HG03432 (cell line): ENCODE results near the gene JPH3.

Source experiments
- ATAC-seq: cut with Tn5 transposase; IDR thresholded peaks from one replicate; pipeline ENCODE4 v1.9.1; 2021; ENCODE audit warnings: mild to moderate bottlenecking, moderate library complexity; ENCODE audit not compliant: unreplicated experiment

JPH3 gene

DNA sequence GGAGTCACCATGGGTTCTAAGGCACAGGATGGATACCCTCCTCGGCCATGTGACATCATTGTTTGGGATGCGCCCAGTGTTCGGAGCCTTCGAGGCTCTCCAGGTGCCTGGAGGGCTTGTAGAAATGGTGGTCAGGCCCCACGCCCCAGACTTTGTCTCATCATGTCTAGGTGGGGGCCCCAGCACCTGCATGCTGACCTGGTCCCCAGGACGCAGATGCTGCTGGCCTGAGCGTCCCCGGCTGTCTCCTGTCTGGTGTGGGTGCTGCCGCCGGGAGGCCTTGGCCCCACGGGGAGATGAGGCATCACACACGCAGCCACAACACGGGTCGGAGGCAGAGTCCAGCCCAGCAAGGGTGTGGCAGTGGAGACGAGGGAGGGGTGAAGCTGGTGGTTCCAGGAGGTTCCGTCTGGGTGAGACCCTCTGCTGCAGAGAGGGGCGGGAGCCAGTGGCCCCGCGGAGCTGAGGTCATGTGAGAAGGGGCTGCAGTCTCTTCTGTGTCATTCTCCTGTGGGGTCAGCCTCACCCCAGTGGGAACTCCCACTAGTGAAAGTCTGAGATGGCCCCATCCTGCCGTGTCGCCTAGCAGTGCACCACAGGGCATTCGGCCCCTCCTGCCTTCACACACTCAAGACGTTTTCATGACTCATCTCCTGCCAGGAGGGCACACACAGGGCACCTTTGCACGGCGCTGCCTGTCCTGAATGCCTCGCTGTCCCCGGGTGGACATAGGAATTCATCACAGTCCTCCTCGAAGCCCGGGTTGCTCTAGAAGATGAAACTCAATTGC is 46.6 kb downstream of the JPH3 start:
- ATAC-seq, result no peak

DNA sequence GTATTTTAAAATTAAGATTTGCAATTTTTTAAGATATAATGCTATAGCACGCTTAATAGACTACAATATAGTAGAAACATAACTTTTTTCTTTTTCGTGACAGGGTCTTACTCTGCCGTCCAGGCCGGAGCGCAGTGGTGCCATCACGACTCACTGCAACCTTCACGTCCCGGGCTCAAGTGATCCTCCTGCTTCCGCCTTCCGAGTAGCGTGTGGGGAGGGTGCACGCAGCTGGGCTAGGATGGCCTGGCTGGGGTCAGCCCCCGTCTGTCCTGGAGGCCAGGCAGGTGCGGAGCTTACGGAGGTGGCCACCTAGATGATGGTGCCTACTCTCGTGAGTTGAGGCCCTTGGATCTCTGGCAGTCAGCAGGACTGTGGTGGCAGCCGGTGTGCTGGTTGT is 50.1 kb downstream of the JPH3 start:
- ATAC-seq, result no peak

DNA sequence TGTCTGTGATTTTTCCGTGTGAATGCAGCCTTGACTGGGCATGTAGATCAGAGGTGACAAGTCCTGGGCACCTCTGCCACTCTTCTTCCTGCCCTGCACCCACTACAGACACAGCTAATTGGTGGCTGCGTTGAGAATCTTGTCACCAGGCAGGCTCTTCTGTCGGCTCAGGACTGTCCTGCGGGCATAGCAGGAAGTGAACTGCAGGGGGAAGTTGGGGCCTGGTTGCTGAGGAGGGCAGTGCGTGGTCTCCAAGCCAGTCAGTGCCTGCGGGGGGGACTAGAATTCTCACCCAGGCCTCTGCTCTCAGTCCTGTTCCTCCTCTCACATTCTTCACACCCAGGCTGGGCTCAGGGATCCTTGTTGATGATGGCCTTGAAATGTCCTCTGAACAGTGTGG is 50.5 kb downstream of the JPH3 start:
- no peak for ATAC-seq

GRCh38 chr16:87653234-87653633 is 50.9 kb downstream of the JPH3 start:
- ATAC-seq, result no peak

DNA sequence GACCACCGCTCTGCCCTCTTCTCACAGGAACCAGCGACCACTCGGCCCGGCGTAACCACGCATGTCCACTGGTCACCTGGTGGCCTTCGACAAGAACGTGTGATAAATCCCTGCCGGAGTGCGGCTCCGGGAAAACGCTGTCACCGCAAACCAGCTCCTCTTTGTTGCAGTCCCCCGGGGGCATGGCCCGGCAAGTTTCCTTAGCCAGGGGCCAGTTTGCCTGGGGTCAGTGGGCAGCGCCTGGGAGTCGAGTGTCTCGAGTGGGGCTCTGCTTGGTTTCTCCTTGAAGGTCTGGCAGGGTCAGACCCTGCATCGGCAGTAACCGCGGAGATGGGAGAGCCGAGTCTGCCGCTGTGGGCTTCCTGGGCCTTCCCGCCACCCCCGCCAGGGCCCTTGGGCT is 52.5 kb downstream of the JPH3 start:
- ATAC-seq, result no peak

DNA sequence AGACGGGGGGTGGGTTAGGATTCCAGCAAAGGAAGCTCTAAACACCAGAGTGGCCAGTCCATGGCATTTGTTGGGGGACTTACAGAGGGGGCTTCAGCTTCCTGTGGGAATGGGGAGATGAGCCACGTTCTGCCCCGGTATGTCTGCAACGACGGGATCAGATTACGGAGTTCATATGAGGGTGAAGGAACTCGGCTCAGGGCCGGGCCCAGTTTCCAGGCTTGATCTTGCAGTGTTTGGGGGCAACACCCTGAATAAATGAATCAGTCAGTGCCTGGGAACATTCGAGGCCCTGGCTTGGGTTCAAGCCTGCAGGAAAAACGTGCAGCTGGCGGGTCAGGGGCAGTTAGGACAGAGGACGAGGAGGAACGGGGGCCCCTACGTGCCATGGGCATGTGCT is 54.0 kb downstream of the JPH3 start:
- no peak for ATAC-seq

- no peak for ATAC-seq
Observed at GRCh38 chr16:87657621-87658192, 55.4 kb downstream of the JPH3 start.

DNA sequence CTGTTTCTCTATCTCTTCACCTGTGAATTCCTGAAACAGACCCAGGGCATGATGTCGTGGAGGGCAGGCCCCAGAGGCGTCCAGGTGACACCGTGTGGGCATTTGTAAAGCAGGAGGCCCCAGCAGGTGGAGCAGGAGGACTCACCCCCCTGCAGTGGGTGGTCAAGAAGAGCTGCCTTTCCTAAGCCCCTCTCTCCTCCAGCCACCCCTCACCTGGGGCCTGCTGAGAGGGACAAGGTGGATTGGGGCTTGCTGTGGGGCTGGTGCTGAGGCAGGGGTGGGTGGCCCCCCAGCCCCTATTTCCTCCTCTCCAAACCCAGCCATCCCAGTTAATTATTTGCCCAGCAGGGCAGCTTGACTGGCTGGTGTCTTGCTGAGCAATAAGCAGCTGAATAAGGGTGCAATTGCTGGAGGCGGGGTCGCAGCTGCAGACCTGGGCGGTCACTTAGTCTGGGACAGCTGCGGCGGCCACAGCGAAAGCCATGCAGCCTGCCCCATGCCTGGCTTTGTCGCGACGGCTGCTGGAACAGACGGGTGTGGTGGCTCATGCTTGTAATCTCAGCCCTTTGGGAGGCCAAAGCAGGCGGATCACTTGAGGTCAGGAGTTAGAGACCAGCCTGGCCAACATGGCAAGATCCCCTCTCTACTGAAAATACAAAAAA is 56.4 kb downstream of the JPH3 start:
- ATAC-seq, result no peak

- no peak for ATAC-seq
Observed at GRCh38 chr16:87661561-87661960, 59.3 kb downstream of the JPH3 start.

GRCh38 chr16:87662254-87663204 is 60.2 kb downstream of the JPH3 start:
- no peak for ATAC-seq

DNA sequence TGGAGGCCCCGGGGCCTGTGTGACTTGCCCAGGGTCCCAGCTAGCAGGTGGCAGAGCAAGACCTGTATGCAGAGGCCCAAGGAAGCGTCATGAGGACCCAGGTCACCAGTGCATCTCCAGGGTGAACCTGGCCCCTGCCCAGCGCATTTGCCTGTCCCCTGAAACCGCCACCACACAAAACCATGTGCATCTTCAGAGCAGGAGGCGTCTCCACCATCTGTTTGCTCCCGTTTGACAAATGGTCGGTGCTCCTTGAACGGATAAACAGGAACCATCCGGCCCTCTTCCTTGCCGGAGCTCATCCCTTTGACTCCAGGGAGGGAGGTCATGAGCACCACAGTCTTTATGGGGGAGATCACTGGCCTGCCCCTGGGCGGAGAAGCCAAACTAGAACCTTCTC is 62.5 kb downstream of the JPH3 start:
- ATAC-seq, result no peak

DNA sequence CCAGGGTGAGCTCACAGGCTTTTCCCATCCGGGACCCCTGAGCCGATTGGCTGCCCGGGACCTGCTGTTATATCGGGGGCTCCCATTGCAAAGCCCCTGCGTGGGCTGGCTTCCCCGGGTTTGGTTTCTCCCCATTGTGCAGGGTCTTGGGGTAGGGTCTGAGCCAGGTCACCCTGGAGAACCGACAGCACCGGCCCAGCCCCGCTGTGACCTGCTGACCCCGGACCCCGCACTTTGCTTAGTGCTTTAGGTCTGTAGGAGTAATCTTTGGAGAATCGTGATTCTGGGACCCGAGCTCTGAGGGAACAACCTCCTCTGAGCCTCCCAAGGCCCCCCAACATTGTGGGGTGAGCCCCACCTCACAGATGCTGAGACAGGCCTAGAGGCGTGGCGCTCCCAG is 62.9 kb downstream of the JPH3 start:
- no peak for ATAC-seq

- no peak for ATAC-seq
Observed at GRCh38 chr16:87666919-87667318, 64.6 kb downstream of the JPH3 start.

DNA sequence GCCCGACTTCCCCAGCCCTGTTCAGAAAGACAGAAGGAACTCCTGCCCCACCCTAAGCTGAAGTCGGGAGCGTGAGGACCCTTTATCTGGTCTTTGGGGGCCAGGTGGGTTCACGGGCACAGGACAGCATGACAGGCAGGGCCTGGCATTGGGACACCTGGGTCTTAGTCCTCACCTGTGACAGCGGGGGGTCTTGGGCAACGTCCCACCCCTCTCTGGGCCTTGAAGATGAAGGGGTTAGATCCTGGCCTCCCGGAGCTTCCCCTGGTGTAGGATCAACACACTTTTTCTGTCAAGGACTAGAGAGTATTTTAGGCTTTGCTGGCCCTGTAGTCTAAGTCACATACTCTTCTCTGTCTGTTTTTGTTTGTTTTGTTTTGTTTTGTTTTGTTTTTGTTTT is 65.1 kb downstream of the JPH3 start:
- no peak for ATAC-seq

GRCh38 chr16:87667946-87668345 is 65.6 kb downstream of the JPH3 start:
- no peak for ATAC-seq

GRCh38 chr16:87669672-87670071 is 67.4 kb downstream of the JPH3 start:
- ATAC-seq, result no peak

- no peak for ATAC-seq
Observed at GRCh38 chr16:87671221-87671620, 68.9 kb downstream of the JPH3 start.

GRCh38 chr16:87671715-87672270 is 69.5 kb downstream of the JPH3 start:
- no peak for ATAC-seq

GRCh38 chr16:87674419-87674818 is 72.1 kb downstream of the JPH3 start:
- no peak for ATAC-seq

DNA sequence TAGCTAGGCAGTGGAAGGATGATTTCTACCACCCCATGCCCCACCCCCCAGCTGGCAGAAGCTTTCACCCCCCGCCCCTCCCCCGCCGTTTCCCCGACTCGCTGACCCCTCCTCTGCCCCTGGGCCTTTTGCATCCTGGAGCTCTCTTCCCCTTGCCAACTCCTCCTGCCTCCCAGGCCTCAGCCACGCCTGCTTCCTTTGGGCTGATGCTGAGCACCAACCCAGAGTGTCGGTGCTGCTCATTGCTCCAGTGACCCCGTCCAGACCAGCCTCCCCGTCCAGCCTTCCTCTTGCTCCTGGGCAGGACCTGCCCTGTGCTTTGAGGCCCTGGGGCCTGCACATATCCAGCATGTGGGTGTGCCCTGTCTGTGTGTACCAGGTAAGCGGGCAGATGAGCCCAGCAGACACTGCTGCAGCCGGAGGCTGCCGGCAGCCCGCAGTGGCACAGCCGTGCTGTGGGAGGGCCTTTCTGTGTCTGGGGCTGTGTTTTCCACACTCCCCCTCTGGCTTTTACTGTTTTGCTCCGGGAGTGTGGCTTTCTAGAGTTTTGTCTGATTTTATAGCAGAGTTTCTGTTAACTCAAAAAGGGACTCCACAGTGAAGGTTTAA is 72.9 kb downstream of the JPH3 start:
- ATAC-seq, result no peak
